GM21526 (cell line): Measurements from ENCODE around the gene MEIOB.

Experiments
- ATAC-seq: cut with Tn5 transposase; IDR thresholded peaks from one replicate; pipeline ENCODE4 v1.9.1; 2021; ENCODE audit warnings: moderate library complexity; ENCODE audit not compliant: unreplicated experiment, low FRiP score

The MEIOB gene

GRCh38 chr16:1789643-1790045 lies 82.3 kb downstream of the MEIOB start:
- no peak for ATAC-seq

DNA sequence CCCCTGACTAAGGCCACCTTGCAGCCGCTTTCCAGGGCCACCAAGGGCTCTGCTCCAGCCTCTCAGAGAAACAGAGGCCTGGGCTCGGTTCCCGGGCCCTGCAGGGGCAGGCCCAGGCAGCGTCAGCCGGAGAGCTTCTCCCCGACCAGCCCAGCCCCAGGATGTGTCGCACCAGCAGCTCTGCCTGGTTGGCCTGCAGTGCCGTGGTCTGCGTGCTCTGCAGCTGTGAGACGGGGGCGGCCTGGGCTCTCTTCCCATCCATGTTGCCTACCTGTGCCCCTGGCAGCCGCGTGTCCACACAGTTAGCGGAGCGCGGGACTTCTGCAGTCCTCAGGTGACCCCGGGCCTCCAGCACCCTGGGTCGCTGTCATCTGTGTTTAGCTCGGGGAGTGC lies 83.3 kb downstream of the MEIOB start:
- ATAC-seq: no peak

DNA sequence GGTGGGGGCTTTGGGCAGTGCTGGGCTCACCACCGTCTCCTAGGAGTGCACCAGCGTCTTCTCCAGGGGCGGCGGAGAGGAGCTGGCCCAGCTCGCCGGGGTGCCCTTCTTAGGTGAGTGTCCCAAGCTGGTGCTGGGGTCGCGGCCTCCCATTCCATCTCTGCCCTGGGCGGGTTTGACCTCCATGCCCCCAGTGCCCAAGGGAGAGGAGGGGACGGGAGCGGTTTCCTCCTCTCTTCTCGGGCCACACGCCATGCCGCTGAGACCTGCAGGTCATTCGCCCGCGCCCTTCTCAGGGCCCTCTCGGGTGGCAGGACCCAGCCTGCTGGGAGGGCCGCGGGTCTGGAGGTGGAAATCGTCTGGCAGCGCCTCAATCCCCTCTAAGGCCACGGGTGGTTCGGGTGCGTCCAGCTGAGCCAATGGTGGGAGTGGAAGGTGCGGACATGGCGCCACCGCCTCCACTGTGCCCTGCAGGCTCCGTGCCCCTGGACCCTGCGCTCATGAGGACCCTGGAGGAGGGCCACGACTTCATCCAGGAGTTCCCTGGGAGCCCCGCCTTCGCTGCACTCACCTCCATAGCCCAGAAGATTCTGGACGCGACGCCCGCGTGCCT lies 83.8 kb downstream of the MEIOB start:
- no peak for ATAC-seq

GRCh38 chr16:1787322-1788094 lies 84.5 kb downstream of the MEIOB start:
- ATAC-seq: no peak

GRCh38 chr16:1787056-1787321 lies 85.0 kb downstream of the MEIOB start:
- ATAC-seq: no peak

GRCh38 chr16:1786242-1787055 lies 85.5 kb downstream of the MEIOB start:
- no peak for ATAC-seq

DNA sequence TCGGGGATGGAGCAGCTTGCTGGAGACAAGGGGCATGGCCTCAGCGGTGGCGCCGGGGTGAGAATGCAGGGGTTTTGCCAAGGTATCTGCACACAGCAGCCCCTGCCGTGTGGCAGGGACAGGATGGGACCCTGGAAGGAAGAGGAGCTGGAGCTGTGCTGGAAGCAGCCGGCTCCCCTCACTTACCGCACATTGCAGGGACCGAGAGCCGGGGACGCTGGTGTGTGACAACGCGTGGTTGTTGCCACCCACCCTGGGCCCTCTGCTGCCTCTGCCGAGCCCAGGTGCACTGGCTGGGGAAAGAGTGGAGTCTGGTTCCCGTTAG lies 86.2 kb downstream of the MEIOB start:
- no peak for ATAC-seq

DNA sequence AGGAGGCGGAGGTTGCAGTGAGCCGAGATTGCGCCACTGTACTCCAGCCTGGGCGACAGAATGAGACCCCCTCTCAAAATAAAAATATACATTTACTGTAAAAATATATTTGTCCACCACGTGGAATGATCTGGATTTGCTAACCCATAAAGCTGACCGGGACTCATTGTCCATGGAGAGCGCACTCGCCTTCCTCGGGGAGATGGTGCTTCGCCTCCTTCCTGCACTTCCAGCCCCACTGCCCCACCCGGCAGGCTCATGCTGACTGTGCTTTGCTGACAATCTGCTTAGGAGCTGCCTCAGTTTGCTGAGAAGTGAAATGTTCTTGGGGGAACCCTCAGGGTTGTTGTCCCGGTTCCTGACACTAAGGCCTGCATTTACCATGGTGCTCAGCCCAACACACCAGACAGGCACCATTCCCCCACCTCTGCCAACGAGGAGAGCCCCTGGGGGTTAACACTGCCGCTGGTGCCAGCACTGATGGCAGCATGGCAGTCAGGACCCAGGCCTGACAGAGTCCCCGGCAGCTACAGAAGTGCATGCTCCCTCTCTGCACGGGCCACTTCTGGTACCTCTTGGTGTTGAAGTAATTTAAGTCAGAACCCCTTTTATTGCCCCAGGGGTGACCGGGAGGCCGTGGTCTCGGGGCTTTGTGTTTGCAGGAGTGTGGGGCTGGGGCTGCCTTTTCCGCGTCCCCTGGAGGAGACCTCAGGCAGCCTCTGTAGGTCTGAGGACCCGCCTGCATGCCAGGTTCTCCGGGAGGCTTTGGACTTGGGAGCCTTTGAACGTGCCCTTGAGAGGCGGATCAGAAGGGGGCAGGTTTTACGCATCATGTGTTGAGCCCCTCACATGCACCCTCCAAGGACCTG lies 86.8 kb downstream of the MEIOB start:
- no peak for ATAC-seq
